MM.1S (cell line): Measurements from ENCODE around the gene IRF8.
"Not testable (repeated sequence)": the region's sequence is repeated elsewhere in the genome, so short reads cannot be mapped to it uniquely, and the experiment has no call there.

Experiments
- DNase-seq: peaks from one replicate; pipeline ENCODE4 v3.0.0-alpha.2; 2015
- H2AFZ ChIP-seq: fragments of 300-600 bp; sonication (generic); 2 replicates; pipeline ENCODE4 v1.6.0; 2016; ENCODE audit warnings: antibody characterized with exemption, low read length
- H3F3A ChIP-seq: fragments of 300-600 bp; sonication (generic); 2 replicates; pipeline ENCODE4 v1.6.1; 2016; ENCODE audit warnings: mild to moderate bottlenecking, antibody characterized with exemption, low read length, moderate library complexity, mixed read lengths; ENCODE audit not compliant: insufficient read depth
- H3K27ac ChIP-seq: fragments of 300-600 bp; sonication (generic); 2 replicates; pipeline ENCODE4 v1.5.1; 2016; ENCODE audit warnings: mild to moderate bottlenecking, low read length
- H3K27me3 ChIP-seq: fragments of 300-600 bp; sonication (generic); replicated peaks from 2 replicates; pipeline ENCODE4 v1.6.0; 2016; ENCODE audit warnings: low read length; ENCODE audit not compliant: insufficient read depth
- H3K36me3 ChIP-seq: fragments of 300-600 bp; sonication (generic); replicated peaks from 2 replicates; pipeline ENCODE4 v1.6.1; 2016; ENCODE audit warnings: mild to moderate bottlenecking, low read length, mixed read lengths; ENCODE audit not compliant: insufficient read depth
- H3K4me1 ChIP-seq: fragments of 300-600 bp; sonication (generic); 2 replicates; pipeline ENCODE4 v1.6.1; 2016; ENCODE audit warnings: low read length, mixed read lengths
- H3K4me2 ChIP-seq: fragments of 300-600 bp; sonication (generic); 2 replicates; pipeline ENCODE4 v1.6.0; 2016; ENCODE audit warnings: low read depth, low read length
- H3K4me3 ChIP-seq: fragments of 300-600 bp; sonication (generic); 2 replicates; pipeline ENCODE4 v1.5.1; 2016; ENCODE audit warnings: low read length, mixed read lengths
- H3K79me2 ChIP-seq: fragments of 300-600 bp; sonication (generic); 2 replicates; pipeline ENCODE4 v1.6.1; 2016; ENCODE audit warnings: mixed run types, low read length, mixed read lengths
- H3K9ac ChIP-seq: fragments of 300-600 bp; sonication (generic); 2 replicates; pipeline ENCODE4 v1.6.1; 2016; ENCODE audit warnings: low read length, mixed read lengths
- H3K9me2 ChIP-seq: fragments of 300-600 bp; sonication (generic); replicated peaks from 2 replicates; pipeline ENCODE4 v1.6.1; 2016; ENCODE audit warnings: mild to moderate bottlenecking, low read length, mixed read lengths; ENCODE audit not compliant: insufficient read depth
- H3K9me3 ChIP-seq: fragments of 300-600 bp; sonication (generic); replicated peaks from 2 replicates; pipeline ENCODE4 v1.6.1; 2016; ENCODE audit warnings: mild to moderate bottlenecking, low read length, mixed read lengths; ENCODE audit not compliant: insufficient read depth
- H4K20me1 ChIP-seq: fragments of 300-600 bp; sonication (generic); 2 replicates; pipeline ENCODE4 v1.6.1; 2016; ENCODE audit warnings: mild to moderate bottlenecking, low read length, moderate library complexity, mixed read lengths; ENCODE audit not compliant: insufficient read depth
- CTCF ChIP-seq: fragments of 300-600 bp; sonication (generic); IDR thresholded peaks from 2 replicates; pipeline ENCODE4 v1.5.1; 2016; ENCODE audit warnings: antibody characterized with exemption, low read length, mixed read lengths
- EZH2 ChIP-seq: fragments of 300-600 bp; sonication (generic); optimal IDR thresholded peaks from 2 replicates; pipeline ENCODE3; 2017; ENCODE audit warnings: low read depth, mild to moderate bottlenecking, antibody characterized with exemption, low read length, mixed read lengths
- EZH2phosphoT487 ChIP-seq: fragments of 300-600 bp; sonication (generic); IDR thresholded peaks from 2 replicates; pipeline ENCODE4 v1.6.1; 2018; ENCODE audit warnings: antibody characterized with exemption, low read length

Gene IRF8

GRCh38 chr16:85905110-85906095 is 6.4 kb downstream of the IRF8 start:
- no peaks in the 10 kb centered on the region for H4K20me1 ChIP-seq
- no peak for TF ChIP-seq CTCF
- no peak for TF ChIP-seq EZH2phosphoT487
- no peak for TF ChIP-seq EZH2
- no peak overlapping the region for H2AFZ ChIP-seq
- no peaks in the 10 kb centered on the region for H3K27me3 ChIP-seq
- H3K9me3 ChIP-seq: no peaks in the 10 kb centered on the region
- no peak overlapping the region for H3K27ac ChIP-seq
- no peak overlapping the region for H3K9ac ChIP-seq
- no peak for DNase-seq
- no peaks in the 10 kb centered on the region for H3K36me3 ChIP-seq
- no peak overlapping the region for H3K4me2 ChIP-seq
- H3K9me2 ChIP-seq: no peaks in the 10 kb centered on the region
- H3K4me1 ChIP-seq: peaks cover 25% of the 10 kb centered on the region
- H3K79me2 ChIP-seq: peaks cover 18% of the 10 kb centered on the region
- peaks cover 10% of the 10 kb centered on the region for H3F3A ChIP-seq
- no peak overlapping the region for H3K4me3 ChIP-seq

- no peak for TF ChIP-seq EZH2
- TF ChIP-seq CTCF: no peak
- TF ChIP-seq EZH2phosphoT487: no peak
- H3K27me3 ChIP-seq: no peaks in the 10 kb centered on the region
- H2AFZ ChIP-seq: no peak overlapping the region
- no peak for DNase-seq
- no peaks in the 10 kb centered on the region for H4K20me1 ChIP-seq
- H3K9me3 ChIP-seq: no peaks in the 10 kb centered on the region
- peaks cover 10% of the 10 kb centered on the region for H3F3A ChIP-seq
- H3K27ac ChIP-seq: no peak overlapping the region
- no peak overlapping the region for H3K4me3 ChIP-seq
- H3K9ac ChIP-seq: no peak overlapping the region
- H3K9me2 ChIP-seq: no peaks in the 10 kb centered on the region
- peaks cover 18% of the 10 kb centered on the region for H3K79me2 ChIP-seq
- H3K4me2 ChIP-seq: no peak overlapping the region
- no peaks in the 10 kb centered on the region for H3K36me3 ChIP-seq
- H3K4me1 ChIP-seq: peaks cover 25% of the 10 kb centered on the region
Measured at GRCh38 chr16:85906349-85906748, 7.4 kb downstream of the IRF8 start.

- Histone ChIP-seq H3K79me2 (peaks cover 18% of the 10 kb centered on the region), H3K4me1 (peaks cover 18% of the 10 kb centered on the region), H3F3A (peaks cover 10% of the 10 kb centered on the region)
- not testable (repeated sequence) for H3K36me3 ChIP-seq, DNase-seq, H3K9ac ChIP-seq, H3K4me2 ChIP-seq, H3K27ac ChIP-seq, H2AFZ ChIP-seq, H4K20me1 ChIP-seq, H3K9me2 ChIP-seq, H3K4me3 ChIP-seq, H3K9me3 ChIP-seq, H3K27me3 ChIP-seq
Measured at GRCh38 chr16:85907231-85907630, 8.3 kb downstream of the IRF8 start.

- peaks cover 15% of the 10 kb centered on the region for H3K4me1 ChIP-seq
- H4K20me1 ChIP-seq: no peaks in the 10 kb centered on the region
- H3K4me2 ChIP-seq: peak overlapping the region; percentile 37
- H3K36me3 ChIP-seq: no peaks in the 10 kb centered on the region
- no peak overlapping the region; the same call in 1 of the 2 replicates for H3K4me3 ChIP-seq
- peak; percentile 51 for DNase-seq
- peaks cover 18% of the 10 kb centered on the region for H3K79me2 ChIP-seq
- no peak overlapping the region for H2AFZ ChIP-seq
- H3K9ac ChIP-seq: no peak overlapping the region
- no peaks in the 10 kb centered on the region for H3K9me2 ChIP-seq
- H3F3A ChIP-seq: 0 out of 2 replicates have a peak, but pooled peaks cover 4% of the 10 kb centered on the region
- no peaks in the 10 kb centered on the region for H3K9me3 ChIP-seq
- no peaks in the 10 kb centered on the region for H3K27me3 ChIP-seq
- peak overlapping the region; percentile 38; the same call in 1 of the 2 replicates for H3K27ac ChIP-seq
- no peak for TF ChIP-seq EZH2
Measured at GRCh38 chr16:85908444-85908843, 9.5 kb downstream of the IRF8 start.
